GM12878 (cell line): ENCODE measurements around the gene CITED1. TPM values are rescaled to one million over a fixed set of nuclear protein-coding genes. Genes with fewer than 3 reads are reported as not detected.

Source experiments
- ATAC-seq: fragments of 200-7000 bp; cut with Tn5 transposase; 3 replicates; pipeline ENCODE4 v1.9.1; 2020; ENCODE audit warnings: mild to moderate bottlenecking, moderate library complexity
- BruUV-seq: library from RNA; stranded (reverse); fragments of 400-500 nt; replicated peaks from 2 replicates; lab custom pipeline; 2021; lab: Mats Ljungman, UMichigan
- CTCF ChIA-PET: fragments of 300-600 bp; sonication (Branson Sonifier 250); formaldehyde crosslinking; extraction: SDS; loops from one replicate; lab custom pipeline; 2021; ENCODE audit warnings: inconsistent platforms; lab: Yijun Ruan, JAX
- POLR2A ChIA-PET: fragments of 350-600 bp; formaldehyde crosslinking; extraction: SDS; loops from one replicate; lab custom pipeline; 2021; ENCODE audit warnings: inconsistent platforms; lab: Charles Lee
- RAD21 ChIA-PET: fragments of 300-600 bp; sonication (Branson Sonifier 250); formaldehyde crosslinking; loops from one replicate; lab custom pipeline; 2023; ENCODE audit warnings: antibody characterized with exemption; ENCODE audit not compliant: unreplicated experiment; lab: Charles Lee
- SMC1A ChIA-PET: fragments of 300-600 bp; sonication (Branson Sonifier 250); formaldehyde crosslinking; loops from one replicate; lab custom pipeline; 2023; ENCODE audit not compliant: unreplicated experiment, uncharacterized antibody; lab: Charles Lee
- DNase-seq: peaks from one replicate; pipeline ENCODE4 v3.0.0-alpha.2; 2011; ENCODE audit warnings: low read depth, low spot score
- FAIRE-seq: peaks from 3 replicates; lab custom pipeline; 2011; peaks lifted over from hg19 to GRCh38; lab: Jason Lieb, UNC
- H2AFZ ChIP-seq: 2 replicates; pipeline ENCODE4 v1.6.0; 2011; ENCODE audit warnings: low read depth, low read length, control low read depth; ENCODE audit not compliant: control insufficient read depth
- H3K27ac ChIP-seq: 2 replicates; pipeline ENCODE4 v1.5.1; 2011; ENCODE audit warnings: control low read depth; ENCODE audit not compliant: control insufficient read depth, insufficient read depth
- H3K27me3 ChIP-seq, 2 experiments: replicated peaks in 1 of 2; 2 replicates each; pipeline versions ENCODE4 v1.6.0 to v1.6.1; 2011; ENCODE audit warnings: low read length in 1 of 2; ENCODE audit not compliant: control insufficient read depth in 2 of 2, insufficient read depth in 2 of 2
- H3K36me3 ChIP-seq, 2 experiments: 2 replicates each; pipeline ENCODE4 v1.5.1; 2011; ENCODE audit warnings: low read length in 1 of 2; ENCODE audit not compliant: control insufficient read depth in 2 of 2, insufficient read depth in 2 of 2
- H3K4me1 ChIP-seq: 2 replicates; pipeline ENCODE4 v1.6.1; 2011; ENCODE audit warnings: mild to moderate bottlenecking, low read length, moderate library complexity, mixed read lengths; ENCODE audit not compliant: control insufficient read depth, insufficient read depth
- H3K4me2 ChIP-seq: 2 replicates; pipeline ENCODE4 v1.6.0; 2011; ENCODE audit warnings: control low read depth; ENCODE audit not compliant: control insufficient read depth, insufficient read depth
- H3K4me3 ChIP-seq: fragments of 200-600 bp; sonication (generic); 2 replicates; pipeline ENCODE4 v1.5.1; 2016
- H3K79me2 ChIP-seq: 2 replicates; pipeline ENCODE4 v1.6.0; 2011; ENCODE audit warnings: low read length; ENCODE audit not compliant: control insufficient read depth, insufficient read depth
- H3K9ac ChIP-seq: 2 replicates; pipeline ENCODE4 v1.8.0; 2011; ENCODE audit warnings: low read length, control low read depth, mixed read lengths; ENCODE audit not compliant: control insufficient read depth, insufficient read depth
- H3K9me3 ChIP-seq: replicated peaks from 3 replicates; pipeline ENCODE4 v1.5.1; 2011; ENCODE audit warnings: mild to moderate bottlenecking, low read length; ENCODE audit not compliant: control insufficient read depth, insufficient read depth
- H4K20me1 ChIP-seq: 2 replicates; pipeline ENCODE4 v1.6.0; 2011; ENCODE audit not compliant: control insufficient read depth, insufficient read depth
- EZH2 ChIP-seq: IDR thresholded peaks from 2 replicates; pipeline ENCODE4 v1.6.1; 2012; ENCODE audit warnings: low read depth, mild to moderate bottlenecking, control low read depth, inconsistent platforms, low read length, borderline replicate concordance; ENCODE audit not compliant: control insufficient read depth
- FOS ChIP-seq: IDR thresholded peaks from 3 replicates; pipeline ENCODE4 v1.6.1; 2011; ENCODE audit warnings: borderline replicate concordance; ENCODE audit not compliant: insufficient read length; ENCODE audit errors: extremely low read depth
- IKZF2 ChIP-seq, 2 experiments: fragments of 450-650 bp; IDR thresholded peaks; 2 replicates each; pipeline ENCODE4 v1.6.1; 2017; ENCODE audit warnings: mild to moderate bottlenecking in 2 of 2, moderate library complexity in 2 of 2
- PKNOX1 ChIP-seq: fragments of 450-650 bp; IDR thresholded peaks from 2 replicates; pipeline ENCODE4 v1.6.1; 2016; ENCODE audit warnings: mild to moderate bottlenecking
- POLR2AphosphoS2 ChIP-seq: IDR thresholded peaks from 2 replicates; pipeline ENCODE4 v1.6.1; 2011; ENCODE audit warnings: low read depth, mild to moderate bottlenecking, low read length, improper control_type of control experiment, moderate library complexity
- RAD21 ChIP-seq: IDR thresholded peaks from 2 replicates; pipeline ENCODE4 v1.6.1; 2011; ENCODE audit warnings: mild to moderate bottlenecking, low read depth, low read length, moderate library complexity; ENCODE audit not compliant: insufficient read depth
- SMC3 ChIP-seq: IDR thresholded peaks from 2 replicates; pipeline ENCODE4 v1.6.1; 2011; ENCODE audit warnings: low read length, improper control_type of control experiment, borderline replicate concordance
- WGBS: methylation state at CpG from one replicate; pipeline ENCODE4 v1.1.6; 2016; ENCODE audit warnings: low lambda C conversion rate; ENCODE audit not compliant: insufficient replicate concordance, insufficient coverage; ENCODE audit errors: missing lambda C conversion rate; 5-methylcytosine and 5-hydroxymethylcytosine counted together
- in situ Hi-C: fragments of 300-500 bp; cut with MboI; formaldehyde crosslinking; loops from 9 replicates; pipeline ENCODE4 v1.14.3; 2018; ENCODE audit warnings: mixed read lengths
- intact Hi-C: fragments of 100-400 bp; cut with micrococcal nuclease; formaldehyde crosslinking; loops from one replicate; pipeline ENCODE4 v1.14.2; 2022; ENCODE audit not compliant: unreplicated experiment
- polyA plus RNA-seq, 11 experiments: library from polyadenylated mRNA; depleted of rRNA in 4 of 11; unstranded in 6 of 11; stranded (reverse) in 5 of 11; fragments of >200 nt; fragmentation: Nextera tagmentation in 4 of 11; fragmentation: Illumina TruSeq in 1 of 11; extraction: Ambion mirVana in 4 of 11; extraction: Trizol in 1 of 11; gene quantifications; 1 replicate in 1 of 11; 2 replicates in 10 of 11; pipeline versions ENCODE4 v1.2.1 to v1.2.3, GENCODE V29; 2011 to 2016; ENCODE audit warnings: inconsistent platforms in 2 of 11, missing spikeins in 2 of 11, low read depth in 1 of 11
- total RNA-seq, 4 experiments: library from RNA; depleted of rRNA in 3 of 4; stranded (reverse); fragments of >200 nt in 3 of 4; fragmentation: Illumina TruSeq in 1 of 4; extraction: Trizol in 1 of 4; gene quantifications; 2 replicates each; pipeline versions ENCODE4 v1.2.1 to v1.2.3, GENCODE V29; 2013 to 2021
- TF ChIP-seq, protein P1 (sequence below), 3 experiments: IDR thresholded peaks in 2 of 3; conservative IDR thresholded peaks in 1 of 3; 2 replicates each; pipeline ENCODE4 v1.5.1; 2011; ENCODE audit warnings: low read depth in 3 of 3, low read length in 3 of 3, mild to moderate bottlenecking in 3 of 3, control low read depth in 2 of 3, moderate library complexity in 2 of 3, inconsistent platforms in 1 of 3, mixed read lengths in 1 of 3; ENCODE audit not compliant: control insufficient read depth in 2 of 3, insufficient read depth in 1 of 3; ENCODE audit errors: extremely low read depth in 1 of 3
- TF ChIP-seq, protein P2 (sequence below): fragments of 450-650 bp; IDR thresholded peaks from 2 replicates; pipeline ENCODE4 v1.6.1; 2017; ENCODE audit warnings: mild to moderate bottlenecking
- TF ChIP-seq, protein P3 (sequence below): fragments of 450-650 bp; IDR thresholded peaks from 2 replicates; pipeline ENCODE4 v1.6.1; 2017; ENCODE audit warnings: borderline replicate concordance
- TF ChIP-seq, protein P4 (sequence below): fragments of 450-650 bp; IDR thresholded peaks from 2 replicates; pipeline ENCODE4 v1.6.1; 2018; ENCODE audit warnings: borderline replicate concordance, mild to moderate bottlenecking; ENCODE audit not compliant: partially characterized antibody

The CITED1 gene
- total and polyA plus RNA-seq, 10 of the 15 experiments (the other 5 are each of a cell fraction or from before 2014, with no cell fraction given), result 0.56 TPM; not detected in 9

DNA sequence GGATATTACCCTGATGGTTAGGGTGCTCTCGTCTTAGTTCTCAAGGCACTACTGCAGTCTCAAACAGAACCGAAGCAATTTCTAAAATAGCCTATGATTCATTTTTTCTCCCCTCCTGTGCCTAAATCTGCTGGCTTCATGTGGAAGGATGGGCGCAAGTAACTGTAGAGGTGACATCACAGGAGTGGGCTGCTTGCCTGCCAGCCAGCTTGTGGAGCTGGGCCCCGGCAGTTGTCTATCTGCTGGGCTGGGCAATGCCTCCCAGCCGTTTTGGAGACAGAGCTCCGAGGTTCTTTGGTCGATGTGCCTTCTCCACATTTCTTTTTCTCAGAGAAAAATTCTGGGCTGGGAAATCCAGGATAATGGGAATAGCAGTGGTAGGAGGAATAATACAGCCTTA is 34.3 kb upstream of the CITED1 start (continued):
- TF ChIP-seq, protein P1, sequence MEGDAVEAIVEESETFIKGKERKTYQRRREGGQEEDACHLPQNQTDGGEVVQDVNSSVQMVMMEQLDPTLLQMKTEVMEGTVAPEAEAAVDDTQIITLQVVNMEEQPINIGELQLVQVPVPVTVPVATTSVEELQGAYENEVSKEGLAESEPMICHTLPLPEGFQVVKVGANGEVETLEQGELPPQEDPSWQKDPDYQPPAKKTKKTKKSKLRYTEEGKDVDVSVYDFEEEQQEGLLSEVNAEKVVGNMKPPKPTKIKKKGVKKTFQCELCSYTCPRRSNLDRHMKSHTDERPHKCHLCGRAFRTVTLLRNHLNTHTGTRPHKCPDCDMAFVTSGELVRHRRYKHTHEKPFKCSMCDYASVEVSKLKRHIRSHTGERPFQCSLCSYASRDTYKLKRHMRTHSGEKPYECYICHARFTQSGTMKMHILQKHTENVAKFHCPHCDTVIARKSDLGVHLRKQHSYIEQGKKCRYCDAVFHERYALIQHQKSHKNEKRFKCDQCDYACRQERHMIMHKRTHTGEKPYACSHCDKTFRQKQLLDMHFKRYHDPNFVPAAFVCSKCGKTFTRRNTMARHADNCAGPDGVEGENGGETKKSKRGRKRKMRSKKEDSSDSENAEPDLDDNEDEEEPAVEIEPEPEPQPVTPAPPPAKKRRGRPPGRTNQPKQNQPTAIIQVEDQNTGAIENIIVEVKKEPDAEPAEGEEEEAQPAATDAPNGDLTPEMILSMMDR (IDR thresholded peaks at IDR 0.05 in 2 of 3, conservative IDR thresholded peaks at IDR 0.05 in 1 of 3; ENCODE audit: control insufficient read depth in 2 of 3, extremely low read depth in 1 of 3, insufficient read depth in 1 of 3, low read depth in 3 of 3, low read length in 3 of 3), result no peak
- TF ChIP-seq IKZF2 (IDR thresholded peaks at IDR 0.05) (no peak), POLR2AphosphoS2 (no peak), RAD21 (no peak), SMC3 (no peak)
- TF ChIP-seq, all 136 proteins: peak for 0

DNA sequence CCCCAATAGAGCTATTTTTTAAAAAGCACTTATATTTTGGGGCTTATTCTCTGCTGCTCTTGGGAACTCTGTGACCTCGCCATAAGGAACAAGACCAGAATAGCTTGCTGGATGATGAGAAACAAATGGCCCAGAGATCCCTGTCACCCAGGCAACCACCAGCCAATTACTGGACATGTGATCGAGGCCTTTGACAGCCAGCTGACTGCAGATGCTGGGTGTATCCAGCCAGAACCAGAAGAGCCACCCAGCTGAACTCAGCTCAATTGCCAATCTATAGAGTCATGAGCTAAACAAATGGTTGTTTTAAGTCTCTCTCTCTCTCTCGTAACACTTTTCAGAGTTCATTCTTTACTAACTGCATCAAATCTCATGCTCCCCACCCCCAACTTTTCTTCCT is 24.4 kb upstream of the CITED1 start:
- intact Hi-C loops (no loop called here), in situ Hi-C loops (no loop called here)
- Histone ChIP-seq H3K9ac (no peak overlapping the region), H3K27me3 (no peaks in the 10 kb centered on the region), H2AFZ (no peak overlapping the region), H3K9me3 (no peaks in the 10 kb centered on the region), H3K79me2 (no peaks in the 10 kb centered on the region), H4K20me1 (no peaks in the 10 kb centered on the region), H3K27ac (no peak overlapping the region), H3K4me2 (no peak overlapping the region), H3K4me1 (no peaks in the 10 kb centered on the region), H3K4me3 (no peak overlapping the region), H3K36me3 (no peaks in the 10 kb centered on the region)
- ChIA-PET POLR2A (no interaction called here), SMC1A (no interaction called here), RAD21 (no interaction called here), CTCF (no interaction called here)
- WGBS, result 66% methylated on average over 3 of the region's 3 CpGs
- ATAC-seq (no peak), FAIRE-seq (no peak), DNase-seq (no peak)
- no TSS peak for BruUV-seq
- TF ChIP-seq, protein P2, sequence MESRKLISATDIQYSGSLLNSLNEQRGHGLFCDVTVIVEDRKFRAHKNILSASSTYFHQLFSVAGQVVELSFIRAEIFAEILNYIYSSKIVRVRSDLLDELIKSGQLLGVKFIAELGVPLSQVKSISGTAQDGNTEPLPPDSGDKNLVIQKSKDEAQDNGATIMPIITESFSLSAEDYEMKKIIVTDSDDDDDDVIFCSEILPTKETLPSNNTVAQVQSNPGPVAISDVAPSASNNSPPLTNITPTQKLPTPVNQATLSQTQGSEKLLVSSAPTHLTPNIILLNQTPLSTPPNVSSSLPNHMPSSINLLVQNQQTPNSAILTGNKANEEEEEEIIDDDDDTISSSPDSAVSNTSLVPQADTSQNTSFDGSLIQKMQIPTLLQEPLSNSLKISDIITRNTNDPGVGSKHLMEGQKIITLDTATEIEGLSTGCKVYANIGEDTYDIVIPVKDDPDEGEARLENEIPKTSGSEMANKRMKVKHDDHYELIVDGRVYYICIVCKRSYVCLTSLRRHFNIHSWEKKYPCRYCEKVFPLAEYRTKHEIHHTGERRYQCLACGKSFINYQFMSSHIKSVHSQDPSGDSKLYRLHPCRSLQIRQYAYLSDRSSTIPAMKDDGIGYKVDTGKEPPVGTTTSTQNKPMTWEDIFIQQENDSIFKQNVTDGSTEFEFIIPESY, result no peak
- TF ChIP-seq FOS, result no peak
- TF ChIP-seq PKNOX1, result no peak
- TF ChIP-seq, protein P3, sequence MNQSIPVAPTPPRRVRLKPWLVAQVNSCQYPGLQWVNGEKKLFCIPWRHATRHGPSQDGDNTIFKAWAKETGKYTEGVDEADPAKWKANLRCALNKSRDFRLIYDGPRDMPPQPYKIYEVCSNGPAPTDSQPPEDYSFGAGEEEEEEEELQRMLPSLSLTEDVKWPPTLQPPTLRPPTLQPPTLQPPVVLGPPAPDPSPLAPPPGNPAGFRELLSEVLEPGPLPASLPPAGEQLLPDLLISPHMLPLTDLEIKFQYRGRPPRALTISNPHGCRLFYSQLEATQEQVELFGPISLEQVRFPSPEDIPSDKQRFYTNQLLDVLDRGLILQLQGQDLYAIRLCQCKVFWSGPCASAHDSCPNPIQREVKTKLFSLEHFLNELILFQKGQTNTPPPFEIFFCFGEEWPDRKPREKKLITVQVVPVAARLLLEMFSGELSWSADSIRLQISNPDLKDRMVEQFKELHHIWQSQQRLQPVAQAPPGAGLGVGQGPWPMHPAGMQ, result no peak
- no peak for TF ChIP-seq EZH2
- TF ChIP-seq, protein P4, sequence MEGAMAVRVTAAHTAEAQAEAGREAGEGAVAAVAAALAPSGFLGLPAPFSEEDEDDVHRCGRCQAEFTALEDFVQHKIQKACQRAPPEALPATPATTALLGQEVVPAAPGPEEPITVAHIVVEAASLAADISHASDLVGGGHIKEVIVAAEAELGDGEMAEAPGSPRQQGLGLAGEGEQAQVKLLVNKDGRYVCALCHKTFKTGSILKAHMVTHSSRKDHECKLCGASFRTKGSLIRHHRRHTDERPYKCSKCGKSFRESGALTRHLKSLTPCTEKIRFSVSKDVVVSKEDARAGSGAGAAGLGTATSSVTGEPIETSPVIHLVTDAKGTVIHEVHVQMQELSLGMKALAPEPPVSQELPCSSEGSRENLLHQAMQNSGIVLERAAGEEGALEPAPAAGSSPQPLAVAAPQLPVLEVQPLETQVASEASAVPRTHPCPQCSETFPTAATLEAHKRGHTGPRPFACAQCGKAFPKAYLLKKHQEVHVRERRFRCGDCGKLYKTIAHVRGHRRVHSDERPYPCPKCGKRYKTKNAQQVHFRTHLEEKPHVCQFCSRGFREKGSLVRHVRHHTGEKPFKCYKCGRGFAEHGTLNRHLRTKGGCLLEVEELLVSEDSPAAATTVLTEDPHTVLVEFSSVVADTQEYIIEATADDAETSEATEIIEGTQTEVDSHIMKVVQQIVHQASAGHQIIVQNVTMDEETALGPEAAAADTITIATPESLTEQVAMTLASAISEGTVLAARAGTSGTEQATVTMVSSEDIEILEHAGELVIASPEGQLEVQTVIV, result no peak
